Ovary (tissue), 3 donors: ENCODE results near the gene KLRC2.

ENCODE experiments used
- CTCF ChIP-seq, 3 donors: fragments of 450-650 bp in 2 of 3; fragments of 200-600 bp in 1 of 3; IDR thresholded peaks; one replicate each; pipeline versions ENCODE4 v1.5.1 to v1.8.0; 2016 to 2022; ENCODE audit warnings: antibody characterized with exemption in 3 of 3, mild to moderate bottlenecking in 1 of 3
- EP300 ChIP-seq: sonication (generic); formaldehyde crosslinking; IDR thresholded peaks from one replicate; pipeline ENCODE4 v1.6.1; 2017; ENCODE audit warnings: antibody characterized with exemption
- POLR2A ChIP-seq: fragments of 450-650 bp; IDR thresholded peaks from one replicate; pipeline ENCODE4 v1.6.1; 2017; ENCODE audit warnings: antibody characterized with exemption, mild to moderate bottlenecking, moderate library complexity
- donor health status: DM: no; HTN: no; CAD: no.

DNA sequence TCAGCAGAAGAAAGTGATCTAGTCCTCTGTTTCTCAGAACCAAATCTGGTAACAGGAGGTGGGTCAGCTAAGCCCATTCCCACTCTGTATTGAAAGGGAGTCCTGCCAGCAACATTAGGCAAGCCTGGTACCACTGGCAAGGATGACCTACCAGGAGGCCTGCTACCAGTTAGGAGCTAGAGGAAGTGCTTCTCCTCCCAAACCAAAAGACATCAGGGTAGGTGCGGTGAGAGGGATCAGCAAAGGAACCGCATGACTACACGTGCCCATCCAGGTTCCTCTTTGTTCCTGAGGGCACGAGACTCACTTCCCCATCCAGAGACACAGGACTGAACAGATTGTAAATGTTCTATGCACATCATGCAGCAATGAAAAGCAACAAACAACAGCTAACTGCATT lies 29.1 kb downstream of the KLRC2 start:
- TF ChIP-seq CTCF (IDR thresholded peaks at IDR 0.05) (no peak), POLR2A (no peak), EP300 (no peak)
